H9 (cell line): ENCODE data around the gene NSUN2. TPM values are rescaled to one million over a fixed set of nuclear protein-coding genes. Genes with fewer than 3 reads are reported as not detected.

ENCODE experiments used
- DNase-seq: peaks from one replicate; pipeline ENCODE4 v3.0.0-alpha.2; 2017
- H2AFZ ChIP-seq: one replicate; pipeline ENCODE4 v1.6.1; 2013; ENCODE audit warnings: mild to moderate bottlenecking, low read length, control low read depth, moderate library complexity
- H2AK5ac ChIP-seq: 2 replicates; pipeline ENCODE4 v1.6.1; 2013; ENCODE audit warnings: low read length, control low read depth, mixed read lengths; ENCODE audit not compliant: insufficient read length
- H2BK120ac ChIP-seq: one replicate; pipeline ENCODE4 v1.6.1; 2013; ENCODE audit warnings: low read depth, mild to moderate bottlenecking, low read length, control low read depth, inconsistent platforms; ENCODE audit not compliant: poor library complexity, severe bottlenecking
- H2BK12ac ChIP-seq: 2 replicates; pipeline ENCODE4 v1.6.1; 2013; ENCODE audit warnings: low read length, control low read depth, mixed read lengths, low read depth; ENCODE audit not compliant: insufficient read length
- H2BK15ac ChIP-seq: 2 replicates; pipeline ENCODE4 v1.6.1; 2013; ENCODE audit warnings: low read depth, low read length, control low read depth
- H2BK20ac ChIP-seq: one replicate; pipeline ENCODE4 v1.6.1; 2013; ENCODE audit warnings: low read depth, mild to moderate bottlenecking, low read length, control low read depth, inconsistent platforms; ENCODE audit not compliant: poor library complexity, severe bottlenecking
- H2BK5ac ChIP-seq: 2 replicates; pipeline ENCODE4 v1.6.1; 2013; ENCODE audit warnings: low read length, control low read depth, mixed read lengths; ENCODE audit not compliant: insufficient read length
- H3K14ac ChIP-seq: 2 replicates; pipeline ENCODE4 v1.6.1; 2013; ENCODE audit warnings: low read length, control low read depth; ENCODE audit not compliant: insufficient read depth
- H3K18ac ChIP-seq: 2 replicates; pipeline ENCODE4 v1.6.1; 2013; ENCODE audit warnings: low read depth, mild to moderate bottlenecking, mixed read lengths, low read length, control low read depth; ENCODE audit not compliant: insufficient read length
- H3K23ac ChIP-seq: 2 replicates; pipeline ENCODE4 v1.6.1; 2013; ENCODE audit warnings: low read length, control low read depth, mixed read lengths, low read depth; ENCODE audit not compliant: insufficient read length
- H3K23me2 ChIP-seq: 2 replicates; pipeline ENCODE4 v1.6.1; 2013; ENCODE audit warnings: low read depth, mild to moderate bottlenecking, mixed read lengths, low read length, control low read depth; ENCODE audit not compliant: insufficient read length, poor library complexity, severe bottlenecking
- H3K27ac ChIP-seq: 2 replicates; pipeline ENCODE4 v1.5.1; 2013; ENCODE audit warnings: low read length, control low read depth, mixed read lengths, low read depth; ENCODE audit not compliant: insufficient read length
- H3K27me3 ChIP-seq: 2 replicates; pipeline ENCODE4 v1.6.1; 2013; ENCODE audit warnings: low read length, control low read depth, inconsistent platforms; ENCODE audit not compliant: insufficient read depth
- H3K4ac ChIP-seq: 2 replicates; pipeline ENCODE4 v1.6.1; 2013; ENCODE audit warnings: low read depth, mild to moderate bottlenecking, control low read depth, inconsistent platforms, low read length, moderate library complexity
- H3K4me1 ChIP-seq: 2 replicates; pipeline ENCODE4 v1.6.1; 2013; ENCODE audit warnings: low read length, control low read depth, inconsistent platforms; ENCODE audit not compliant: insufficient read depth
- H3K4me2 ChIP-seq: 2 replicates; pipeline ENCODE4 v1.6.1; 2013; ENCODE audit warnings: low read length, control low read depth, mixed read lengths; ENCODE audit not compliant: insufficient read length, insufficient read depth
- H3K56ac ChIP-seq: 2 replicates; pipeline ENCODE4 v1.6.1; 2013; ENCODE audit warnings: low read depth, mild to moderate bottlenecking, mixed read lengths, low read length, control low read depth; ENCODE audit not compliant: insufficient read length
- H3K79me1 ChIP-seq: 2 replicates; pipeline ENCODE4 v1.6.1; 2013; ENCODE audit warnings: low read depth, mild to moderate bottlenecking, moderate library complexity, low read length, control low read depth, inconsistent platforms; ENCODE audit not compliant: insufficient read depth, poor library complexity, severe bottlenecking
- H3K79me2 ChIP-seq: 2 replicates; pipeline ENCODE4 v1.6.1; 2013; ENCODE audit warnings: low read length, control low read depth, inconsistent platforms; ENCODE audit not compliant: insufficient read depth
- H3K9ac ChIP-seq: 2 replicates; pipeline ENCODE4 v1.6.1; 2013; ENCODE audit warnings: low read length, control low read depth, mixed read lengths; ENCODE audit not compliant: insufficient read length; ENCODE audit errors: extremely low read depth
- H3K9me3 ChIP-seq: one replicate; pipeline ENCODE4 v1.6.1; 2013; ENCODE audit warnings: low read depth, low read length, inconsistent platforms; ENCODE audit not compliant: control insufficient read depth
- H3T11ph ChIP-seq: one replicate; pipeline ENCODE4 v1.6.1; 2013; ENCODE audit warnings: mild to moderate bottlenecking, low read length, control low read depth, inconsistent platforms
- H4K20me1 ChIP-seq: one replicate; pipeline ENCODE4 v1.6.1; 2013; ENCODE audit not compliant: control insufficient read depth, insufficient read length, insufficient read depth
- H4K5ac ChIP-seq: 2 replicates; pipeline ENCODE4 v1.6.1; 2013; ENCODE audit warnings: low read depth, mild to moderate bottlenecking, mixed read lengths, low read length, control low read depth; ENCODE audit not compliant: insufficient read length
- H4K8ac ChIP-seq: replicated peaks from 2 replicates; pipeline ENCODE4 v1.6.1; 2013; ENCODE audit warnings: low read length, control low read depth, mixed read lengths, low read depth; ENCODE audit not compliant: insufficient read length
- H4K91ac ChIP-seq: 2 replicates; pipeline ENCODE4 v1.6.1; 2013; ENCODE audit warnings: low read depth, mild to moderate bottlenecking, moderate library complexity, mixed read lengths, low read length, control low read depth; ENCODE audit not compliant: insufficient read length
- H3K27ac Mint-ChIP-seq, 3 experiments: 2 replicates in 2 of 3; 3 replicates in 1 of 3; pipeline ENCODE4 v1.8.0; 2020 to 2021; ENCODE audit warnings: mixed read lengths in 3 of 3, mild to moderate bottlenecking in 1 of 3, moderate library complexity in 1 of 3
- H3K27me3 Mint-ChIP-seq: 2 replicates; pipeline ENCODE4 v1.8.0; 2021; ENCODE audit warnings: low read depth, mild to moderate bottlenecking, moderate library complexity, mixed read lengths
- H3K36me3 Mint-ChIP-seq, 3 experiments: 2 replicates in 2 of 3; 3 replicates in 1 of 3; pipeline ENCODE4 v1.8.0; 2020 to 2021; ENCODE audit warnings: low read depth in 3 of 3, mixed read lengths in 3 of 3; ENCODE audit not compliant: insufficient read depth in 1 of 3
- H3K4me1 Mint-ChIP-seq, 2 experiments: 2 replicates each; pipeline ENCODE4 v1.8.0; 2020; ENCODE audit warnings: mixed read lengths in 2 of 2
- H3K4me3 Mint-ChIP-seq, 2 experiments: 2 replicates in 1 of 2; 3 replicates in 1 of 2; pipeline ENCODE4 v1.8.0; 2020 to 2021; ENCODE audit warnings: mild to moderate bottlenecking in 2 of 2, mixed read lengths in 2 of 2, moderate library complexity in 1 of 2
- H3K9me3 Mint-ChIP-seq, 2 experiments: 2 replicates in 1 of 2; 3 replicates in 1 of 2; pipeline ENCODE4 v1.8.0; 2020; ENCODE audit warnings: mild to moderate bottlenecking in 2 of 2, mixed read lengths in 2 of 2, moderate library complexity in 1 of 2
- CTCF ChIP-seq: fragments of 200-600 bp; sonication (generic); conservative IDR thresholded peaks from 3 replicates; pipeline ENCODE4 v1.8.0; 2021; ENCODE audit warnings: antibody characterized with exemption, mild to moderate bottlenecking
- WGBS: extraction: QIAGEN DNeasy Blood & Tissue Kit; methylation state at CpG from one replicate; pipeline ENCODE4 v1.1.7; 2013; ENCODE audit warnings: missing lambda C conversion rate, low lambda C conversion rate, mixed read lengths; ENCODE audit not compliant: insufficient read length; ENCODE audit errors: extremely low coverage; 5-methylcytosine and 5-hydroxymethylcytosine counted together
- total RNA-seq: library from RNA; stranded (reverse); gene quantifications from 2 replicates; pipeline ENCODE4 v1.2.1, GENCODE V29; 2021

The NSUN2 gene
- total RNA-seq, 1 experiment from 2014 or later, result 115 TPM

- Histone ChIP-seq H3K23ac (no peak overlapping the region), H3K27ac (no peak overlapping the region), H4K5ac (no peak overlapping the region), H2BK120ac (no peak overlapping the region), H3T11ph (no peak overlapping the region), H3K79me1 (no peaks in the 10 kb centered on the region), H2BK5ac (no peak overlapping the region), H3K79me2 (no peaks in the 10 kb centered on the region), H4K91ac (no peak overlapping the region), H4K8ac (no peak overlapping the region), H3K4me1 (no peaks in the 10 kb centered on the region), H2BK20ac (no peak overlapping the region), H2AFZ (no peak overlapping the region), H2BK15ac (no peak overlapping the region), H3K4me2 (no peak overlapping the region), H3K23me2 (no peaks in the 10 kb centered on the region), H3K9me3 (no peaks in the 10 kb centered on the region), H3K14ac (no peak overlapping the region), H3K56ac (no peak overlapping the region), H3K9ac (no peak overlapping the region), H3K4ac (no peak overlapping the region), H4K20me1 (no peaks in the 10 kb centered on the region), H2AK5ac (no peak overlapping the region), H2BK12ac (no peak overlapping the region), H3K27me3 (no peaks in the 10 kb centered on the region), H3K18ac (no peak overlapping the region)
- H3K27me3 Mint-ChIP-seq, result peaks cover 17% of the 10 kb centered on the region
- no CpG with 5 or more reads among the region's 7 CpGs for WGBS
- peaks cover 0 to 2% of the 10 kb centered on the region in 2 experiments; a peak in 2 of 5 replicates for H3K9me3 Mint-ChIP-seq
- DNase-seq, result no peak
- H3K4me1 Mint-ChIP-seq, result peaks cover 8% of the 10 kb centered on the region in 2 experiments
- H3K27ac Mint-ChIP-seq, result peak overlapping the region in 1 of 3 experiments; percentile 85; a peak in 1 of 7 replicates
- no peaks in the 10 kb centered on the region; a peak in 1 of 7 replicates for H3K36me3 Mint-ChIP-seq
- no peak overlapping the region; a peak in 1 of 5 replicates for H3K4me3 Mint-ChIP-seq
- TF ChIP-seq CTCF, result no peak
These were observed 82.2 kb downstream of the NSUN2 start for GRCh38 chr5:6550628-6551027.

Other genes with a start within 250 kb of the NSUN2 start
- gene UBE2QL1, start 184.2 kb downstream of the NSUN2 start, total RNA-seq, result 0.11 and 0.15 TPM in 2 replicates
- gene SRD5A1, start 396 bp upstream of the NSUN2 start, total RNA-seq, result 29.9 and 31.3 TPM in 2 replicates
- 25.6 and 25.7 TPM in 2 replicates for gene TENT4A, start 80.4 kb upstream of the NSUN2 start, total RNA-seq